H1 (cell line): ENCODE measurements around the gene EPHA6. TPM values are rescaled to one million over a fixed set of nuclear protein-coding genes. Genes with fewer than 3 reads are reported as not detected.

Experiments
- CTCF ChIA-PET: fragments of 300-600 bp; sonication (Branson Sonifier 250); formaldehyde crosslinking; loops from one replicate; lab custom pipeline; 2021; ENCODE audit not compliant: partially characterized antibody; lab: Charles Lee
- POLR2A ChIA-PET: fragments of 300-600 bp; sonication (Branson Sonifier 250); formaldehyde crosslinking; loops from one replicate; lab custom pipeline; 2021; ENCODE audit warnings: inconsistent platforms; ENCODE audit not compliant: partially characterized antibody; lab: Charles Lee
- DNase-seq, 2 experiments: peaks; one replicate each; pipeline versions ENCODE4 v3.0.0 to v3.0.0-alpha.2; 2010 to 2022; ENCODE audit warnings: low spot score in 2 of 2, low read depth in 1 of 2, mixed read lengths in 1 of 2
- FAIRE-seq: peaks from 2 replicates; lab custom pipeline; 2011; peaks lifted over from hg19 to GRCh38; lab: Jason Lieb, UNC
- H2AFZ ChIP-seq: 2 replicates; pipeline ENCODE4 v1.8.1; 2012; ENCODE audit warnings: low read length, inconsistent platforms
- H2AK5ac ChIP-seq: 2 replicates; pipeline ENCODE4 v1.6.1; 2013; ENCODE audit warnings: low read depth, low read length
- H2BK120ac ChIP-seq: replicated peaks from 2 replicates; pipeline ENCODE3; 2013; ENCODE audit warnings: low read depth, low read length, inconsistent platforms
- H2BK12ac ChIP-seq: 2 replicates; pipeline ENCODE4 v1.6.1; 2013; ENCODE audit warnings: low read depth, low read length
- H2BK15ac ChIP-seq: 2 replicates; pipeline ENCODE4 v1.6.1; 2013; ENCODE audit warnings: low read length
- H2BK20ac ChIP-seq: 2 replicates; pipeline ENCODE4 v1.6.1; 2013; ENCODE audit warnings: low read length
- H2BK5ac ChIP-seq: 2 replicates; pipeline ENCODE4 v1.6.1; 2013; ENCODE audit warnings: low read depth, low read length
- H3K14ac ChIP-seq: 2 replicates; pipeline ENCODE4 v1.6.1; 2013; ENCODE audit warnings: inconsistent platforms; ENCODE audit not compliant: insufficient read length
- H3K18ac ChIP-seq: 2 replicates; pipeline ENCODE4 v1.6.1; 2013; ENCODE audit warnings: low read length; ENCODE audit errors: extremely low read depth
- H3K23ac ChIP-seq: 2 replicates; pipeline ENCODE4 v1.6.1; 2013; ENCODE audit warnings: inconsistent platforms; ENCODE audit not compliant: insufficient read length
- H3K23me2 ChIP-seq: 2 replicates; pipeline ENCODE4 v1.6.1; 2013; ENCODE audit warnings: low read depth, low read length
- H3K27ac ChIP-seq: 2 replicates; pipeline ENCODE4 v1.6.1; 2011; ENCODE audit warnings: low read depth, low read length, inconsistent platforms
- H3K27me3 ChIP-seq, 4 experiments: replicated peaks in 1 of 4; 1 replicate in 1 of 4; 2 replicates in 3 of 4; pipeline versions ENCODE4 v1.6.1 to v1.8.1; 2011 to 2013; ENCODE audit warnings: low read length in 3 of 4, mild to moderate bottlenecking in 3 of 4, inconsistent platforms in 2 of 4, mixed read lengths in 2 of 4, moderate library complexity in 1 of 4; ENCODE audit not compliant: control insufficient read depth in 3 of 4, insufficient read depth in 3 of 4; ENCODE audit errors: extremely low read depth in 1 of 4
- H3K36me3 ChIP-seq, 4 experiments: 2 replicates each; pipeline versions ENCODE4 v1.6.1 to v1.8.1; 2011 to 2013; ENCODE audit warnings: mild to moderate bottlenecking in 4 of 4, low read length in 3 of 4, moderate library complexity in 2 of 4, control low read depth in 1 of 4, inconsistent platforms in 1 of 4; ENCODE audit not compliant: insufficient read depth in 4 of 4, control insufficient read depth in 2 of 4
- H3K4ac ChIP-seq: replicated peaks from 2 replicates; pipeline ENCODE3; 2013; ENCODE audit warnings: low read length, low read depth, mixed read lengths, inconsistent platforms; ENCODE audit not compliant: insufficient read length
- H3K4me1 ChIP-seq, 4 experiments: replicated peaks in 1 of 4; 1 replicate in 1 of 4; 2 replicates in 3 of 4; pipeline versions ENCODE4 v1.6.1 to v1.8.1; 2011 to 2013; ENCODE audit warnings: low read length in 3 of 4, inconsistent platforms in 2 of 4, mixed read lengths in 1 of 4; ENCODE audit not compliant: insufficient read depth in 4 of 4, control insufficient read depth in 3 of 4
- H3K4me2 ChIP-seq, 2 experiments: 2 replicates each; pipeline versions ENCODE4 v1.6.1 to v1.8.1; 2011 to 2013; ENCODE audit warnings: low read depth in 2 of 2, low read length in 2 of 2, control low read depth in 1 of 2, inconsistent platforms in 1 of 2, mild to moderate bottlenecking in 1 of 2; ENCODE audit not compliant: insufficient read depth in 1 of 2
- H3K4me3 ChIP-seq, 4 experiments: fragments of 200-600, 300-600 bp in 1 of 4; sonication (generic), shearing (Covaris generic), sonication (Bioruptor Twin) in 1 of 4; 2 replicates each; pipeline versions ENCODE4 v1.5.1 to v1.8.1; 2011 to 2016; ENCODE audit warnings: low read length in 4 of 4, low read depth in 3 of 4, control low read depth in 2 of 4, inconsistent platforms in 2 of 4, mild to moderate bottlenecking in 2 of 4, mixed read lengths in 1 of 4, moderate library complexity in 1 of 4; ENCODE audit not compliant: insufficient read depth in 2 of 4; ENCODE audit errors: extremely low read depth in 1 of 4
- H3K56ac ChIP-seq: replicated peaks from 2 replicates; pipeline ENCODE3; 2013; ENCODE audit warnings: low read depth, mild to moderate bottlenecking, mixed read lengths, low read length, inconsistent platforms; ENCODE audit not compliant: insufficient read length
- H3K79me1 ChIP-seq: 2 replicates; pipeline ENCODE4 v1.6.1; 2013; ENCODE audit warnings: low read depth, low read length, control low read depth
- H3K79me2 ChIP-seq, 2 experiments: 2 replicates each; pipeline versions ENCODE4 v1.6.1 to v1.8.1; 2012 to 2013; ENCODE audit warnings: low read length in 2 of 2, mild to moderate bottlenecking in 2 of 2, inconsistent platforms in 1 of 2; ENCODE audit not compliant: insufficient read depth in 2 of 2, control insufficient read depth in 1 of 2
- H3K9ac ChIP-seq, 4 experiments: replicated peaks in 1 of 4; 1 replicate in 1 of 4; 2 replicates in 3 of 4; pipeline versions ENCODE4 v1.6.1 to v1.8.1; 2011 to 2013; ENCODE audit warnings: low read depth in 3 of 4, low read length in 3 of 4, control low read depth in 2 of 4, mild to moderate bottlenecking in 2 of 4, moderate library complexity in 2 of 4, inconsistent platforms in 1 of 4; ENCODE audit errors: extremely low read depth in 1 of 4
- H3K9me3 ChIP-seq, 2 experiments: 2 replicates each; pipeline versions ENCODE4 v1.6.1 to v1.8.1; 2012 to 2013; ENCODE audit warnings: mild to moderate bottlenecking in 2 of 2, moderate library complexity in 2 of 2, control low read depth in 1 of 2, inconsistent platforms in 1 of 2, low read depth in 1 of 2, low read length in 1 of 2, mixed read lengths in 1 of 2; ENCODE audit not compliant: insufficient read depth in 2 of 2
- H4K20me1 ChIP-seq, 2 experiments: replicated peaks in 1 of 2; 2 replicates each; pipeline versions ENCODE3 to v1.8.1; 2011 to 2013; ENCODE audit warnings: inconsistent platforms in 2 of 2, low read length in 2 of 2, mild to moderate bottlenecking in 1 of 2; ENCODE audit not compliant: insufficient read depth in 2 of 2, control insufficient read depth in 1 of 2
- H4K5ac ChIP-seq: 2 replicates; pipeline ENCODE4 v1.6.1; 2013; ENCODE audit warnings: low read length, low read depth, mixed read lengths, inconsistent platforms; ENCODE audit not compliant: insufficient read length
- H4K8ac ChIP-seq: 2 replicates; pipeline ENCODE4 v1.8.0; 2013; ENCODE audit warnings: mild to moderate bottlenecking, moderate library complexity, low read length, inconsistent platforms; ENCODE audit not compliant: insufficient read depth; ENCODE audit errors: extremely low read depth
- H4K91ac ChIP-seq: replicated peaks from 2 replicates; pipeline ENCODE3; 2013; ENCODE audit warnings: low read length, mixed read lengths, inconsistent platforms; ENCODE audit not compliant: insufficient read length
- BCL11A ChIP-seq, 2 experiments: IDR thresholded peaks; one replicate each; pipeline ENCODE4 v1.6.1; 2011; ENCODE audit warnings: low read depth in 2 of 2, low read length in 2 of 2, mild to moderate bottlenecking in 2 of 2
- EP300 ChIP-seq, 2 experiments: IDR thresholded peaks; 1 replicate in 1 of 2; 2 replicates in 1 of 2; pipeline ENCODE4 v1.6.1; 2011 to 2012; ENCODE audit warnings: low read depth in 2 of 2, low read length in 2 of 2, mild to moderate bottlenecking in 2 of 2, borderline replicate concordance in 1 of 2, inconsistent platforms in 1 of 2, moderate library complexity in 1 of 2
- KDM1A ChIP-seq: fragments of 200-600, 300-600 bp; sonication (generic); IDR thresholded peaks from 2 replicates; pipeline ENCODE4 v1.7.1; 2016; ENCODE audit warnings: mild to moderate bottlenecking, low read length, borderline replicate concordance
- SP1 ChIP-seq: IDR thresholded peaks from 2 replicates; pipeline ENCODE4 v1.6.1; 2011; ENCODE audit warnings: low read depth, low read length
- SP2 ChIP-seq: IDR thresholded peaks from 2 replicates; pipeline ENCODE4 v1.6.1; 2012; ENCODE audit warnings: mild to moderate bottlenecking, low read length, inconsistent platforms
- SP4 ChIP-seq: IDR thresholded peaks from 2 replicates; pipeline ENCODE4 v1.6.1; 2012; ENCODE audit warnings: low read length, inconsistent platforms
- TCF12 ChIP-seq: IDR thresholded peaks from 2 replicates; pipeline ENCODE4 v1.6.1; 2011; ENCODE audit warnings: low read depth, mild to moderate bottlenecking, low read length
- YY1 ChIP-seq: IDR thresholded peaks from 2 replicates; pipeline ENCODE4 v1.6.1; 2011; ENCODE audit warnings: low read depth, mild to moderate bottlenecking, low read length
- WGBS, 2 experiments: shearing (Covaris generic) in 1 of 2; methylation state at CpG; one replicate each; pipeline versions ENCODE4 v1.1.6 to v1.1.7; 2013 to 2015; ENCODE audit warnings: low lambda C conversion rate in 2 of 2, mixed read lengths in 2 of 2, inconsistent platforms in 1 of 2, low coverage in 1 of 2, missing lambda C conversion rate in 1 of 2; ENCODE audit not compliant: insufficient replicate concordance in 2 of 2, insufficient coverage in 1 of 2, insufficient read length in 1 of 2; ENCODE audit errors: extremely low coverage in 1 of 2, missing lambda C conversion rate in 1 of 2; 5-methylcytosine and 5-hydroxymethylcytosine counted together
- polyA plus RNA-seq, 7 experiments: library from polyadenylated mRNA; depleted of rRNA in 3 of 7; stranded (reverse) in 5 of 7; unstranded in 2 of 7; fragments of >200 nt in 5 of 7; fragments of 200-250 nt in 2 of 7; gene quantifications; 1 replicate in 5 of 7; 2 replicates in 1 of 7; 4 replicates in 1 of 7; pipeline versions ENCODE4 v1.2.1 to v1.2.3, GENCODE V29; 2011 to 2013; ENCODE audit warnings: missing spikeins in 2 of 7, mixed read lengths in 2 of 7
- total RNA-seq: library from RNA; stranded (reverse); fragmentation: NEBNext Ultra II Directional; extraction: Animal tissue kit (Norgen Biotek cat#: 25700); gene quantifications from 2 replicates; pipeline ENCODE4 v1.2.1, GENCODE V29; 2021
- TF ChIP-seq, protein P1 (sequence below): IDR thresholded peaks from 2 replicates; pipeline ENCODE4 v1.6.1; 2011; ENCODE audit warnings: low read depth, mild to moderate bottlenecking, low read length; ENCODE audit not compliant: insufficient read depth

Gene EPHA6
- total and polyA plus RNA-seq, 2 of the 8 experiments (the other 6 are each of a cell fraction or from before 2014, with no cell fraction given), result 0.83 to 3.2 TPM

DNA sequence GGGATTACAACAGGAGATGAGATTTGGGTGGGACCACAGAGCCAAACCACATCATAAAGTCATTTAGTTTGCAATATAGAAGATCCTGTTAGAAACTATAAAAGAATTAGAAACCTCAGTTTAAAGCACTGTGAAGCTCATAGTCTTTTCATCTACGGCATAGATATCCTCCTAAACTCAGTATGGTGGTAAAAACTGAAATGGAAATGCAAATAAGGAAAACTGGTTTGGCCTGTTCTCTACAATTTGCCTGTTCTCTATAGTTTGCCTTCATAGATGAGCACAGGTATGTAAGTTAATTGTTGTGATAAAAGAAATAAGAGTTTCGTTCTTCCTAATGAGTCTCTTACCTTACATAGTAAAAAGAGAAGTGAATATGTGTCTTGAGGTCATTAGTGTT is 618.5 kb downstream of the EPHA6 start:
- Histone ChIP-seq H3K79me2 (no peaks in the 10 kb centered on the region), H4K20me1 (no peaks in the 10 kb centered on the region), H2BK20ac (no peak overlapping the region), H4K91ac (no peak overlapping the region), H3K9ac (no peak overlapping the region), H3K4me2 (no peak overlapping the region)
- 86% methylated on average over 2 of the region's 2 CpGs; no CpG with 5 or more reads in 1 of the 2 experiments for WGBS, 2 experiments
- DNase-seq, result no peak
- POLR2A ChIA-PET, result no interaction called here
- TF ChIP-seq SP2 (no peak), EP300 (IDR thresholded peaks at IDR 0.05; ENCODE audit: borderline replicate concordance in 1 of 2, low read depth in 2 of 2, low read length in 2 of 2) (no peak), KDM1A (no peak), TCF12 (no peak), BCL11A (IDR thresholded peaks at IDR 0.05; ENCODE audit: low read depth in 2 of 2, low read length in 2 of 2) (no peak), SP1 (no peak), SP4 (no peak), YY1 (no peak)
- TF ChIP-seq, protein P1, sequence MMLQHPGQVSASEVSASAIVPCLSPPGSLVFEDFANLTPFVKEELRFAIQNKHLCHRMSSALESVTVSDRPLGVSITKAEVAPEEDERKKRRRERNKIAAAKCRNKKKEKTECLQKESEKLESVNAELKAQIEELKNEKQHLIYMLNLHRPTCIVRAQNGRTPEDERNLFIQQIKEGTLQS, result no peak
- TF ChIP-seq, all 59 proteins: peak for 0
- H3K56ac ChIP-seq, result no peak overlapping the region
- no peak overlapping the region for H3K18ac ChIP-seq
- H3K4ac ChIP-seq, result no peak overlapping the region
- H3K14ac ChIP-seq, result no peak overlapping the region
- H3K27ac ChIP-seq, result no peak overlapping the region
- H3K36me3 ChIP-seq, result no peaks in the 10 kb centered on the region
- H3K4me3 ChIP-seq, result no peak overlapping the region
- no peak for FAIRE-seq
- no peak overlapping the region for H2BK15ac ChIP-seq
- H2BK5ac ChIP-seq, result no peak overlapping the region
- no peak overlapping the region for H2AFZ ChIP-seq
- H4K5ac ChIP-seq, result no peak overlapping the region
- no peak overlapping the region for H2BK12ac ChIP-seq
- no peak overlapping the region for H3K23ac ChIP-seq
- H2AK5ac ChIP-seq, result no peak overlapping the region
- CTCF ChIA-PET, result interaction anchor here (1.4 kb wide), 1 partner anchor 11 kb away, joined by 3 read pairs; no protein-coding TSS in a partner anchor
- H3K27me3 ChIP-seq, result no peaks in the 10 kb centered on the region
- H3K4me1 ChIP-seq, result peaks cover 0 to 4% (median 1%) of the 10 kb centered on the region in 4 experiments; a peak in 1 of 7 replicates
- no peaks in the 10 kb centered on the region for H3K79me1 ChIP-seq
- H2BK120ac ChIP-seq, result no peak overlapping the region
- no peaks in the 10 kb centered on the region for H3K9me3 ChIP-seq
- no peaks in the 10 kb centered on the region for H3K23me2 ChIP-seq
- H4K8ac ChIP-seq, result no peak overlapping the region
